IPS-18c (cell line): ENCODE results near the gene SULT2A1.
"Not testable (repeated sequence)": the region's sequence is repeated elsewhere in the genome, so short reads cannot be mapped to it uniquely, and the experiment has no call there.

ENCODE experiments used
- H3K4me3 ChIP-seq: 2 replicates; pipeline ENCODE4 v1.7.0; 2013; ENCODE audit warnings: low read depth, mild to moderate bottlenecking, low read length, moderate library complexity; ENCODE audit not compliant: insufficient read depth
- H3K9me3 ChIP-seq: one replicate; pipeline ENCODE4 v1.6.1; 2013; ENCODE audit warnings: mild to moderate bottlenecking, low read length, moderate library complexity; ENCODE audit not compliant: control insufficient read depth, insufficient read depth

SULT2A1 gene

GRCh38 chr19:47886010-47886559 is at the start of gene SULT2A1:
Gene SULT2A1 (minus strand): TSS chr19:47886315. CDS start chr19:47886257, 58 bp downstream.
- Histone ChIP-seq H3K4me3 (no peak within 1 kb of the TSS), H3K9me3 (peaks cover 2% of the 10 kb centered on the region)

- H3K9me3 ChIP-seq, H3K4me3 ChIP-seq: not testable (repeated sequence)
Measured at GRCh38 chr19:47928581-47928980, 42.5 kb upstream of the SULT2A1 start.

- not testable (repeated sequence) for H3K4me3 ChIP-seq
Measured at GRCh38 chr19:47920107-47920506, 34.0 kb upstream of the SULT2A1 start.

GRCh38 chr19:47910191-47910590 is 24.1 kb upstream of the SULT2A1 start:
- not testable (repeated sequence) for H3K9me3 ChIP-seq, H3K4me3 ChIP-seq

More at GRCh38 chr19:47920107-47920506, 34.0 kb upstream of the SULT2A1 start:
- not testable (repeated sequence) for H3K9me3 ChIP-seq

GRCh38 chr19:47909350-47909749 is 23.2 kb upstream of the SULT2A1 start:
- H3K9me3 ChIP-seq, H3K4me3 ChIP-seq: not testable (repeated sequence)

GRCh38 chr19:47901370-47901769 is 15.3 kb upstream of the SULT2A1 start:
- H3K4me3 ChIP-seq = no peak overlapping the region
- H3K9me3 ChIP-seq = peaks cover 4% of the 10 kb centered on the region

GRCh38 chr19:47899335-47899734 is 13.2 kb upstream of the SULT2A1 start:
- H3K9me3 ChIP-seq = peaks cover 4% of the 10 kb centered on the region

GRCh38 chr19:47897861-47898260 is 11.7 kb upstream of the SULT2A1 start:
- Histone ChIP-seq H3K9me3 (peaks cover 4% of the 10 kb centered on the region), H3K4me3 (no peak overlapping the region)

More at GRCh38 chr19:47899335-47899734, 13.2 kb upstream of the SULT2A1 start:
- no peak overlapping the region for H3K4me3 ChIP-seq

- Histone ChIP-seq H3K4me3 (no peak overlapping the region), H3K9me3 (peaks cover 2% of the 10 kb centered on the region)
Measured at GRCh38 chr19:47896773-47897172, 10.7 kb upstream of the SULT2A1 start.

- no peak overlapping the region for H3K4me3 ChIP-seq
- peaks cover 2% of the 10 kb centered on the region for H3K9me3 ChIP-seq
Measured at GRCh38 chr19:47896019-47896418, 9.9 kb upstream of the SULT2A1 start.

- Histone ChIP-seq H3K4me3 (no peak overlapping the region), H3K9me3 (peaks cover 2% of the 10 kb centered on the region)
Measured at GRCh38 chr19:47895165-47895782, 9.2 kb upstream of the SULT2A1 start.

GRCh38 chr19:47891923-47892666 is 6.0 kb upstream of the SULT2A1 start:
- Histone ChIP-seq H3K9me3 (peaks cover 4% of the 10 kb centered on the region), H3K4me3 (no peak overlapping the region)

GRCh38 chr19:47891622-47891922 is 5.5 kb upstream of the SULT2A1 start:
- peaks cover 3% of the 10 kb centered on the region for H3K9me3 ChIP-seq
- no peak overlapping the region for H3K4me3 ChIP-seq

- no peak overlapping the region for H3K4me3 ChIP-seq
- peaks cover 2% of the 10 kb centered on the region for H3K9me3 ChIP-seq
Measured at GRCh38 chr19:47890865-47891621, 4.9 kb upstream of the SULT2A1 start.

- Histone ChIP-seq H3K4me3 (no peak overlapping the region), H3K9me3 (peaks cover 2% of the 10 kb centered on the region)
Measured at GRCh38 chr19:47885067-47885463, 1.1 kb downstream of the SULT2A1 start.

- Histone ChIP-seq H3K9me3 (no peaks in the 10 kb centered on the region), H3K4me3 (no peak overlapping the region)
Measured at GRCh38 chr19:47882890-47883289, 3.2 kb downstream of the SULT2A1 start.

- Histone ChIP-seq H3K4me3 (no peak overlapping the region), H3K9me3 (no peaks in the 10 kb centered on the region)
Measured at GRCh38 chr19:47881757-47882156, 4.4 kb downstream of the SULT2A1 start.

- H3K4me3 ChIP-seq, H3K9me3 ChIP-seq: not testable (repeated sequence)
Measured at GRCh38 chr19:47879385-47879784, 6.7 kb downstream of the SULT2A1 start.
